GM18505 (cell line): ENCODE measurements around the gene SLC45A3.

Source experiments
- ATAC-seq: cut with Tn5 transposase; IDR thresholded peaks from one replicate; pipeline ENCODE4 v1.9.1; 2021; ENCODE audit not compliant: unreplicated experiment
- POLR2A ChIP-seq: IDR thresholded peaks from 4 replicates; pipeline ENCODE4 v1.6.1; 2011; ENCODE audit warnings: borderline replicate concordance; ENCODE audit not compliant: insufficient read depth, insufficient read length; ENCODE audit errors: extremely low read depth

Gene SLC45A3

GRCh38 chr1:205710201-205711062, 30.1 kb upstream of the SLC45A3 start:
- ATAC-seq, result no peak

GRCh38 chr1:205709640-205710039, 29.3 kb upstream of the SLC45A3 start:
- TF ChIP-seq POLR2A, result no peak
- no peak for ATAC-seq

More at GRCh38 chr1:205710201-205711062, 30.1 kb upstream of the SLC45A3 start:
- TF ChIP-seq POLR2A, result no peak

- TF ChIP-seq POLR2A, result no peak
- no peak for ATAC-seq
Measured at GRCh38 chr1:205709059-205709398, 28.7 kb upstream of the SLC45A3 start.

- no peak for TF ChIP-seq POLR2A
- no peak for ATAC-seq
Measured at GRCh38 chr1:205706601-205707502, 26.5 kb upstream of the SLC45A3 start.

GRCh38 chr1:205704903-205705302, 24.6 kb upstream of the SLC45A3 start:
- ATAC-seq, result no peak

GRCh38 chr1:205703072-205703471, 22.8 kb upstream of the SLC45A3 start:
- ATAC-seq, result no peak
- no peak for TF ChIP-seq POLR2A

More at GRCh38 chr1:205704903-205705302, 24.6 kb upstream of the SLC45A3 start:
- no peak for TF ChIP-seq POLR2A

GRCh38 chr1:205701891-205702290, 21.6 kb upstream of the SLC45A3 start:
- no peak for ATAC-seq
- TF ChIP-seq POLR2A, result no peak

- ATAC-seq, result no peak
- no peak for TF ChIP-seq POLR2A
Measured at GRCh38 chr1:205701420-205701819, 21.1 kb upstream of the SLC45A3 start.

GRCh38 chr1:205700865-205701401, 20.6 kb upstream of the SLC45A3 start:
- ATAC-seq, result no peak
- TF ChIP-seq POLR2A, result no peak

GRCh38 chr1:205699416-205699815, 19.1 kb upstream of the SLC45A3 start:
- ATAC-seq, result no peak

GRCh38 chr1:205698921-205699320, 18.6 kb upstream of the SLC45A3 start:
- no peak for ATAC-seq
- TF ChIP-seq POLR2A, result no peak

More at GRCh38 chr1:205699416-205699815, 19.1 kb upstream of the SLC45A3 start:
- no peak for TF ChIP-seq POLR2A

GRCh38 chr1:205693421-205693991, 13.2 kb upstream of the SLC45A3 start:
- no peak for ATAC-seq
- TF ChIP-seq POLR2A, result no peak

GRCh38 chr1:205692423-205692822, 12.1 kb upstream of the SLC45A3 start:
- TF ChIP-seq POLR2A, result no peak

More at GRCh38 chr1:205692423-205692822, 12.1 kb upstream of the SLC45A3 start:
- ATAC-seq, result no peak
